ENCODE results near the gene MBD3. TPM values are rescaled to one million over a fixed set of nuclear protein-coding genes. Genes with fewer than 3 reads are reported as not detected.
"Not testable (repeated sequence)": the region's sequence is repeated elsewhere in the genome, so short reads cannot be mapped to it uniquely, and the experiment has no call there.

The MBD3 gene, protein sequence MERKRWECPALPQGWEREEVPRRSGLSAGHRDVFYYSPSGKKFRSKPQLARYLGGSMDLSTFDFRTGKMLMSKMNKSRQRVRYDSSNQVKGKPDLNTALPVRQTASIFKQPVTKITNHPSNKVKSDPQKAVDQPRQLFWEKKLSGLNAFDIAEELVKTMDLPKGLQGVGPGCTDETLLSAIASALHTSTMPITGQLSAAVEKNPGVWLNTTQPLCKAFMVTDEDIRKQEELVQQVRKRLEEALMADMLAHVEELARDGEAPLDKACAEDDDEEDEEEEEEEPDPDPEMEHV
- total RNA-seq, result 51.7 TPM

- H3K4me3 ChIP-seq (ENCODE audit: low read length in 3 of 3), result peak within 1 kb of the TSS; percentile 82 to 86 (median 85)
- peak within 1 kb of the TSS; percentile 90 to 95 (median 94) for H3K9ac ChIP-seq (ENCODE audit: low read depth in 1 of 3, low read length in 3 of 3)
- H3K36me3 ChIP-seq (ENCODE audit: control insufficient read depth in 3 of 3, insufficient read depth in 3 of 3, low read length in 3 of 3), result peaks cover 15 to 17% (median 16%) of the 10 kb centered on the region in 3 donors
- peak within 1 kb of the TSS; percentile 84 for H3K27ac ChIP-seq (ENCODE audit: low read depth, low read length)
- no peaks in the 10 kb centered on the region for H3K27me3 ChIP-seq (ENCODE audit: control insufficient read depth in 3 of 3, insufficient read depth in 3 of 3, low read length in 3 of 3)
- peaks cover 14 to 29% (median 26%) of the 10 kb centered on the region in 3 donors for H3K4me1 ChIP-seq (ENCODE audit: control insufficient read depth in 3 of 3, insufficient read depth in 3 of 3, low read length in 3 of 3)
- no peaks in the 10 kb centered on the region for H3K9me3 ChIP-seq (ENCODE audit: control insufficient read depth in 3 of 3, low read length in 3 of 3)
These were observed at the start of gene MBD3 for GRCh38 chr19:1592755-1593500. TSS of gene MBD3 (minus strand) at chr19:1592865. CDS start at chr19:1592631, 234 bp downstream.

DNA sequence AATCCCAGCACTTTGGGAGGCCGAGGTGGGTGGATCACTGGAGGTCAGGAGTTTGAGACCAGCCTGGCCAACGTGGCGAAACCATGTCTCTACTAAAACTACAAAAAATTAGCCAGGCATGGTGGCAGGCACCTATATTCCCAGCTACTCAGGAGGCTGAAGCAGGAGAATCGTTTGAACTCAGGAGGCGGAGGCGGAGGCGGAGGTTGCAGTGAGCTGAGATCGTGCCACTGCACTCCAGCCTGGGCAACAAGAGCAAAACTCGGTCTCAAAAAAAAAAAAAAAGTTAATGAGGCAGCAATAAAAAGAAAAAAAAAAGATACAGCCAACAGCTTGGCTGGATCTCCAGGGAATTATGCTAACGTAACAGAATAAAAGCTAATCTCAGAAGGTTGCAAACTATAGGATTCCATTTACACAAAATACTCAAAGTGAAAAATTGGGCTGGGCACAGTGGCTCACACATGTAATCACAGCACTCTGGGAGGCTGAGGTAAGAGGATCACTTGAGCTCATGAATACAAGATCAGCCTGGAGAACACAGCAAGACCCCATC is 48.3 kb upstream of the MBD3 start:
- H3K9ac ChIP-seq (ENCODE audit: low read depth in 1 of 3, low read length in 3 of 3); H3K27me3 ChIP-seq (ENCODE audit: control insufficient read depth in 3 of 3, insufficient read depth in 3 of 3, low read length in 3 of 3); H3K27ac ChIP-seq (ENCODE audit: low read depth, low read length); H3K4me3 ChIP-seq (ENCODE audit: low read length in 3 of 3); H3K9me3 ChIP-seq (ENCODE audit: control insufficient read depth in 3 of 3, low read length in 3 of 3); H3K4me1 ChIP-seq (ENCODE audit: control insufficient read depth in 3 of 3, insufficient read depth in 3 of 3, low read length in 3 of 3): not testable (repeated sequence)
- H3K36me3 ChIP-seq (ENCODE audit: control insufficient read depth in 3 of 3, insufficient read depth in 3 of 3, low read length in 3 of 3), result peaks cover 11 to 21% (median 19%) of the 10 kb centered on the region in 3 donors

GRCh38 chr19:1636325-1637236 is 43.9 kb upstream of the MBD3 start:
- peaks cover 7 to 20% (median 10%) of the 10 kb centered on the region in 3 donors for H3K36me3 ChIP-seq (ENCODE audit: control insufficient read depth in 3 of 3, insufficient read depth in 3 of 3, low read length in 3 of 3)

GRCh38 chr19:1634938-1635243 is 42.2 kb upstream of the MBD3 start:
- Histone ChIP-seq H3K4me1 (ENCODE audit: control insufficient read depth in 3 of 3, insufficient read depth in 3 of 3, low read length in 3 of 3) (no peaks in the 10 kb centered on the region), H3K27me3 (ENCODE audit: control insufficient read depth in 3 of 3, insufficient read depth in 3 of 3, low read length in 3 of 3) (no peaks in the 10 kb centered on the region), H3K4me3 (ENCODE audit: low read length in 3 of 3) (no peak overlapping the region), H3K9ac (ENCODE audit: low read depth in 1 of 3, low read length in 3 of 3) (no peak overlapping the region), H3K27ac (ENCODE audit: low read depth, low read length) (no peak overlapping the region), H3K9me3 (ENCODE audit: control insufficient read depth in 3 of 3, low read length in 3 of 3) (no peaks in the 10 kb centered on the region), H3K36me3 (ENCODE audit: control insufficient read depth in 3 of 3, insufficient read depth in 3 of 3, low read length in 3 of 3) (peaks cover 8 to 17% (median 10%) of the 10 kb centered on the region in 3 donors)

More at GRCh38 chr19:1636325-1637236, 43.9 kb upstream of the MBD3 start:
- Histone ChIP-seq H3K4me3 (ENCODE audit: low read length in 3 of 3) (no peak overlapping the region), H3K9me3 (ENCODE audit: control insufficient read depth in 3 of 3, low read length in 3 of 3) (no peaks in the 10 kb centered on the region), H3K27ac (ENCODE audit: low read depth, low read length) (no peak overlapping the region), H3K9ac (ENCODE audit: low read depth in 1 of 3, low read length in 3 of 3) (no peak overlapping the region), H3K4me1 (ENCODE audit: control insufficient read depth in 3 of 3, insufficient read depth in 3 of 3, low read length in 3 of 3) (no peaks in the 10 kb centered on the region), H3K27me3 (ENCODE audit: control insufficient read depth in 3 of 3, insufficient read depth in 3 of 3, low read length in 3 of 3) (no peaks in the 10 kb centered on the region)

- H3K36me3 ChIP-seq (ENCODE audit: control insufficient read depth in 3 of 3, insufficient read depth in 3 of 3, low read length in 3 of 3), result peaks cover 8 to 17% (median 8%) of the 10 kb centered on the region in 3 donors
These were observed 41.7 kb upstream of the MBD3 start for GRCh38 chr19:1634242-1634937.

DNA sequence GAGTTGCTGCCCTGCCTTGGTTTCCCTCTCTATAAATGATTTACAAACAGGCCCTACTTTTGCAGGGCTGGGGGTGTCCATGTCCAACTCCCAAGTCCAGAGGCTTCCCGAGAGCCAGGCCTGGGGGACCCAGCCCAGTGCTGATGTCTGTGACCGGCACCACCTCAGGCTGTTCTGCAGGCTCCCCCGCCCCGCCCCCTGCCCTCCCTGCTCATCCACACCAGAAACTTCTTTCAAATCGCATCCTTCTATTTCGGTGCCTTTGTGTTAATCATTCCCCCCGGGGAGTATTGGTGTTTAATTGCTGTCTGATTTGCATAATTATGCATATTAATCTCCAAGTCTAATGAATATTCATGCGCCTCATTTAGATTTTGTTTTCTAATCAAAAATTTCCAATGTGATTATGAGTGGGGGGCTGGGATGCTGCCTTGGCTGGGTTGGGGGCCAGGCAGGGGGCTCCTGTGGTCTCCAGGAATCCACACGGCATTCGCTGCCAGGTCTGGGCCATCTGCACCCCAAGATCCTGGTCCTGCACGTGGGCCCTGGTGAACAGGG is 40.7 kb upstream of the MBD3 start:
- no peaks in the 10 kb centered on the region for H3K4me1 ChIP-seq (ENCODE audit: control insufficient read depth in 3 of 3, insufficient read depth in 3 of 3, low read length in 3 of 3)
- no peaks in the 10 kb centered on the region for H3K27me3 ChIP-seq (ENCODE audit: control insufficient read depth in 3 of 3, insufficient read depth in 3 of 3, low read length in 3 of 3)
- peaks cover under 1 to 13% (median 8%) of the 10 kb centered on the region in 3 donors for H3K36me3 ChIP-seq (ENCODE audit: control insufficient read depth in 3 of 3, insufficient read depth in 3 of 3, low read length in 3 of 3)
- H3K9ac ChIP-seq (ENCODE audit: low read depth in 1 of 3, low read length in 3 of 3), result no peak overlapping the region
- no peaks in the 10 kb centered on the region for H3K9me3 ChIP-seq (ENCODE audit: control insufficient read depth in 3 of 3, low read length in 3 of 3)
- H3K4me3 ChIP-seq (ENCODE audit: low read length in 3 of 3), result no peak overlapping the region
- no peak overlapping the region for H3K27ac ChIP-seq (ENCODE audit: low read depth, low read length)

More at GRCh38 chr19:1634242-1634937, 41.7 kb upstream of the MBD3 start:
- no peak overlapping the region for H3K4me3 ChIP-seq (ENCODE audit: low read length in 3 of 3)
- no peak overlapping the region for H3K27ac ChIP-seq (ENCODE audit: low read depth, low read length)
- H3K9ac ChIP-seq (ENCODE audit: low read depth in 1 of 3, low read length in 3 of 3), result no peak overlapping the region
- H3K27me3 ChIP-seq (ENCODE audit: control insufficient read depth in 3 of 3, insufficient read depth in 3 of 3, low read length in 3 of 3), result no peaks in the 10 kb centered on the region
- no peaks in the 10 kb centered on the region for H3K9me3 ChIP-seq (ENCODE audit: control insufficient read depth in 3 of 3, low read length in 3 of 3)
- H3K4me1 ChIP-seq (ENCODE audit: control insufficient read depth in 3 of 3, insufficient read depth in 3 of 3, low read length in 3 of 3), result no peaks in the 10 kb centered on the region

GRCh38 chr19:1632462-1633268 is 40.0 kb upstream of the MBD3 start:
- peaks cover 0 to 13% (median 8%) of the 10 kb centered on the region in 3 donors for H3K36me3 ChIP-seq (ENCODE audit: control insufficient read depth in 3 of 3, insufficient read depth in 3 of 3, low read length in 3 of 3)
- H3K4me1 ChIP-seq (ENCODE audit: control insufficient read depth in 3 of 3, insufficient read depth in 3 of 3, low read length in 3 of 3), result no peaks in the 10 kb centered on the region
- no peak overlapping the region for H3K9ac ChIP-seq (ENCODE audit: low read depth in 1 of 3, low read length in 3 of 3)
- H3K27me3 ChIP-seq (ENCODE audit: control insufficient read depth in 3 of 3, insufficient read depth in 3 of 3, low read length in 3 of 3), result no peaks in the 10 kb centered on the region
- H3K9me3 ChIP-seq (ENCODE audit: control insufficient read depth in 3 of 3, low read length in 3 of 3), result no peaks in the 10 kb centered on the region
- H3K4me3 ChIP-seq (ENCODE audit: low read length in 3 of 3), result no peak overlapping the region
- H3K27ac ChIP-seq (ENCODE audit: low read depth, low read length), result no peak overlapping the region

DNA sequence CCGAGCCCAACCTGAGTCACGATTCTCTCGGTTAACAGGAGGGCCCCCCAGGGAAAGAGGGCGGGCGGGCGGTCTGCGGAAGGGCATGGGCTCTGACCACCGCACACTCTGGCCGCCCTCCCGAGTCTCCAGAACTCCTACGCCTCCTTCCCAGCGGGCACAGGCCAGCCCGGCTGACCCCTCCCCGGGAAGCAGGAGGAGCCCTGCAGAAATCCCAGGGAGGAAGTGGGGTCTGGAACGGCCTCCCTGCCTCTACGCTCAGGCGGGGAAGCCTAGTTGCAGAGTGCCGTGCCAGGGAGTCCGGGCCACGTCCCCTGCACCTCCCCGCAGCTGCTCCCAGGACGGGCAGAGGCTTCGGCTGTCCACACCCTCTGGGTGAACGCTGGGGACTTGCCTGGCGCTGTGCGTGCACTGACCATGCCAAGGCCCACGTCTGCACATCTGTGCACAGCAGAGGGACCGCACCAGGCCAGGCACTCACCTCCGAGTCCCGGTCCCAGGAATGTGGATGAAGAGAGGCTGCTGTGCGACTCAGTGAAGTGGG is 39.0 kb upstream of the MBD3 start:
- peaks cover 0 to 13% (median 7%) of the 10 kb centered on the region in 3 donors for H3K36me3 ChIP-seq (ENCODE audit: control insufficient read depth in 3 of 3, insufficient read depth in 3 of 3, low read length in 3 of 3)
- H3K27ac ChIP-seq (ENCODE audit: low read depth, low read length), result no peak overlapping the region

More for the DNA sequence above, 39.0 kb upstream of the MBD3 start:
- H3K9me3 ChIP-seq (ENCODE audit: control insufficient read depth in 3 of 3, low read length in 3 of 3), result no peaks in the 10 kb centered on the region
- no peak overlapping the region for H3K9ac ChIP-seq (ENCODE audit: low read depth in 1 of 3, low read length in 3 of 3)
- H3K4me1 ChIP-seq (ENCODE audit: control insufficient read depth in 3 of 3, insufficient read depth in 3 of 3, low read length in 3 of 3), result no peaks in the 10 kb centered on the region
- H3K4me3 ChIP-seq (ENCODE audit: low read length in 3 of 3), result no peak overlapping the region
- no peaks in the 10 kb centered on the region for H3K27me3 ChIP-seq (ENCODE audit: control insufficient read depth in 3 of 3, insufficient read depth in 3 of 3, low read length in 3 of 3)
